GM21447 (cell line): ENCODE measurements around the gene PDK4.
"Not testable (repeated sequence)": the region's sequence is repeated elsewhere in the genome, so short reads cannot be mapped to it uniquely, and the experiment has no call there.

Experiments used
- ATAC-seq: cut with Tn5 transposase; IDR thresholded peaks from one replicate; pipeline ENCODE4 v1.9.1; 2021; ENCODE audit not compliant: unreplicated experiment

PDK4 gene

GRCh38 chr7:95605275-95605674, 9.0 kb upstream of the PDK4 start:
- no peak for ATAC-seq

DNA sequence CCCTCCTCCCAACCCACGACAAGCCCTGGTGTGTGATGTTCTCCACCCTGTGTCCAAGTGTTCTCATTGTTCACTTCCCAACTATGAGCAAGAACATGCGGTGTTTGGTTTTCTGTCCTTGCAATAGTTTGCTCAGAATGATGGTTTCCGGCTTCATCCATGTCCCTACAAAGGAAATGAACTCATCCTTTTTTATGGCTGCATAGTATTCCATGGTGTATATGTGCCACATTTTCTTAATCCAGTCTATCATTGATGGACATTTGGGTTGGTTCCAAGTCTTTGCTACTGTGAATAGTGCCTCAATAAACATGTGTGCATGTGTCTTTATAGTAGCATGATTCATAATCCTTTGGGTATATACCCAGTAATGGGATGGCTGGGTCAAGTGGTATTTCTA, 8.5 kb upstream of the PDK4 start:
- ATAC-seq: not testable (repeated sequence)

GRCh38 chr7:95604397-95604796, 8.1 kb upstream of the PDK4 start:
- ATAC-seq: not testable (repeated sequence)

- ATAC-seq: no peak
These were observed 6.1 kb upstream of the PDK4 start for GRCh38 chr7:95602421-95602820.

GRCh38 chr7:95601316-95601715, 5.0 kb upstream of the PDK4 start:
- no peak for ATAC-seq

DNA sequence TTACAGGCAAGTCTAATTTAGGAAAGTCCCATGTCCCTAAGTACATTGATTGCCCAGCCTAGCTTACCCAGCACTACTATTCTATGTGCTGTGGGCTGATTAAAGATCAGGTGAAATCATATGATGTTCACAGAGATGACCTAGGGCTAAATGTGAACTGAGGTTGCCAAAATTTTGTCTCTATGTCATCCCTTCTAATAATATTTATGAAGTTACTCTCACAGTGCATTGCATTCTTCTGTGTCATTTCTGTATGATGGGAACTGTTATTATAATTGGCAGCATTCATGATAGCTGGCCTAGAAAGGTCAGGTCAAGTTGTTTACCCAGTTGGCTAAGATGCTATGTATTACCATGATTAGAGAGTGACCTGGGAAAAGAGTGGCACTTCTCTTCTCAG, 2.8 kb upstream of the PDK4 start:
- ATAC-seq: no peak

DNA sequence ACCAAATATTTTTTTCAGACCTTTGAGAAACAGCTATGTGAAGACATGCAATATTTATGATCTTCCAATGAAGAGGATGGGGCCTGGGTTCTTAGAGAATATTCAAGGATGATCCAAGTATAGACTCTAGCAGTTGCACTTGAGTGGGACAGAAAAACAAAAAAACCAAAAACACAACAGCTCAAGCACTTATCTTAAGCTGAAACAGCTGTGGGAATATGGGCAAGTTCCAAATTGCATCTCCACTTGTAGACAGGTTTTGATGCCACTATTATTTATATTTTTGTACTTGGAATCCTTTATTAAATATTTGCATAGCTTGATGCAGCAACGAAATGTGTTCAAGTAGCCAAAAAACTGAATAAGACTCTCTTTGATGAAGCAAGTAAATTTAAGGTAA, 2.2 kb upstream of the PDK4 start:
- no peak for ATAC-seq

GRCh38 chr7:95595746-95596197, 544 bp downstream of the PDK4 start:
- ATAC-seq: no peak

DNA sequence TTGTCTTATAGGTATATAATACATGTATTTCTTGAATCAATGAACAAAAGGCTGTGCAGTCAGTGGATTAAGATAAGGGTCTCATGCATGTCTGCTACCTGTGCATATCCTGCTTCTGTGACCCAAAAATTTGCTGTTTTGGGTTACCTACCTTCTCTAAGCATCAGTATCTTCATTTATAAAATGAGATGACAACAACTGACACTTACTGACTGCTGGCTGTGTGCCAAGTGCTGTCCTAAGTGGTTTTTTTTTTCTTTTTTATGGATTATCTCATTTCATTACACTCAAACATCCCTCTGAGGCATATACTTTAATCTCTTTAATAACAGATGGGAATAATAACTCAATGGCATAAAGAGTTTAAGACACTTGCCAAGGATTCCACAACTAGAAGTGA, 2.1 kb downstream of the PDK4 start:
- no peak for ATAC-seq

GRCh38 chr7:95593343-95593742, 3.0 kb downstream of the PDK4 start:
- no peak for ATAC-seq

- no peak for ATAC-seq
These were observed 3.7 kb downstream of the PDK4 start for GRCh38 chr7:95592570-95592969.

GRCh38 chr7:95590387-95591248, 5.7 kb downstream of the PDK4 start:
- ATAC-seq: no peak

DNA sequence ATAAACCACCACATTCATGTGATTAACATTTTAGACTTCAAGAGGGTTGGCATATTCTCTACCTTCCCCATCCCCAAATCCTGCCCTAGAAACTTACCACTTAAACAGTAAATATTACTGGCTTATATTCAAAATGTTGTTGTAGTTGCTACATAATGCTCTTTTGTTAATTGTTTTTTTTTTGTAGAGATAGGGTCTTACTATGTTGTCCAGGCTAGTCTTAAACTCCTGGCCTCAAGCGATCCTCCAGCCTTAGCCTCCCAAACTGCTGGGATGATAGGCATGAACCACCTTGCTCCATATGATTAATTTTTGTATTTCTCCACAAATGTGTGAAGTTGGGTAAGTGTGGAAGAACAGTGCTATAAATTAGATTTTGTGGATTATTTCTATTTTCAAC, 6.5 kb downstream of the PDK4 start:
- no peak for ATAC-seq

- ATAC-seq: no peak
These were observed 7.3 kb downstream of the PDK4 start for GRCh38 chr7:95589031-95589430.

DNA sequence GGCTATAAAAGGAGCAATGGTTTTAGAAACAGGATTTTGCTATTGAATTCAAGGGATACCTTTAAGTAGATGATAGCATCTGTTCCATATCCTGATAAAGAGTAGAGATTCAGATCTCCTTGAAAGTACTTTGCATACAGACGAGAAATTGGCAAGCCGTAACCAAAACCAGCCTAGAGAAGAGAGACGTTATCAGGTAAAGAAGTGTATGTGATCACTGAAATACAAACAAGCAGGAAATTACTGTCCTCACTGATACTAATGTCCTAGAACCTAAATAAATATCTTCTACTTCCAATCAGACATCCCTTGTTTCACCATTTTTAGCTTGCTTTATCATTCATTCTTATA, 9.4 kb downstream of the PDK4 start:
- ATAC-seq: no peak

- ATAC-seq: no peak
These were observed 10.9 kb downstream of the PDK4 start for GRCh38 chr7:95585426-95585789.

DNA sequence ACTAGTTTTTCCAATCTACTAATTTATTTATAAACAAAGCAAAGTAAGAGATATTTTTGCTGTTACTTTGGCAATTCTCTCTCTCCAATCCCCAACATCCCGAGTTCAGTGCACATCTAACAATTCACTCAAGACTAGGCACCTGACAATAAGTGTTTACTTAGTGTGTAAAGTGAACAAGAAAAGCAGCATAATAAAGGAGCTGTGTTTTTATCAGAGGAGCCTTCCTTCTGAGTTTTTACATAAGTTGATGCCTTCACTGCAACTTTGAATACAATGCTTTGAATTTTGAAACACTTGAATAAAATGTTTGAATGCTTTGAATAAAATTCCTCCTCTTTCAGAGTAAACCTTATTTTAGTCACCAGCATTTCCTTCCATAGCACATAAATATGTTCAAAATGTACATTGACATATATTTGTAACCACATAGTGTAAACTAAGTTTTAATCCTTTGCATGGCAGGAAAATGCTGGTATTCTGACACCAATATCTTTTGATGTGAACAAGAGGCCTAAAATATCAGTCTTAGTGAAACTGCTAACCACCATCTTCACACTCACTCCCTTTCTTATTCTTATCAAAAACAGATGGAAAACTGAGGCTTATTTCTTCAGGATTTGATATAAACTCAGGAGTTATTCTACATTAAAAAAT, 11.4 kb downstream of the PDK4 start:
- no peak for ATAC-seq

DNA sequence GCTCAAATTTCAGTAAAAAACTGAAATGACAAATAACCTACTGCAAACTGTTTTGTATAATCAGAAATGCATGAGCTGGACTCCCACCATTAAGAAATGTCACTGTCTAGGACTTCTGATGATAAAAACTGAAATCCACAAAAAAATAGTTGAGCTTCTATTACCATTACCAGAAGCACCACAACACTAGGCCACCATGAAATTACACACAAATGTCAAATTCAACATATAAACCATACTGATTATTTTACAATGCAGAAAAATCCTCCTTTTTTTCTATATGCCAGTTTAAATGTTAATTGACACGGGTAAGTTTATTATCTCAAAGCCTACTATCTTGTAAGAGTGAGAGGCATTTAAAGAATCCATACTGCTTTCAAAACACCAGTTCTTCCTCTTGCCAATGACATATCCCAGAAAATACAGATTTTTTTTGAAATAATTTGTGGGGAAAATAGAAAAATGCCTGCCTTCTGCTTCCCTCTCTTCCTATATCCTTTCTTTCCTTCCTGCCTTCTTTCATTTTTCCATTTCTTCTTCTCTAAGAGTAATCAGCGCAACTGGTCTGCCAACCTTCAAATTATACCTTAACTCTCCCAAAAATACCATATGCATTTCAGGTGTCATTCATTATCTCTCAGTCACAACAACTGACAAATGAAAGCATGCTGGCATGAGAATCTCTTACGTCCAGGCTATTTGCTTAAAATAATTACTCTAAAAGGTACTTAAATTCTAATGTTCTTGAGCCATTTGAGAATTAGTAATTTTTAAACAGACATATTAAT, 12.3 kb downstream of the PDK4 start:
- ATAC-seq: no peak

- no peak for ATAC-seq
These were observed 13.6 kb downstream of the PDK4 start for GRCh38 chr7:95582578-95583293.

DNA sequence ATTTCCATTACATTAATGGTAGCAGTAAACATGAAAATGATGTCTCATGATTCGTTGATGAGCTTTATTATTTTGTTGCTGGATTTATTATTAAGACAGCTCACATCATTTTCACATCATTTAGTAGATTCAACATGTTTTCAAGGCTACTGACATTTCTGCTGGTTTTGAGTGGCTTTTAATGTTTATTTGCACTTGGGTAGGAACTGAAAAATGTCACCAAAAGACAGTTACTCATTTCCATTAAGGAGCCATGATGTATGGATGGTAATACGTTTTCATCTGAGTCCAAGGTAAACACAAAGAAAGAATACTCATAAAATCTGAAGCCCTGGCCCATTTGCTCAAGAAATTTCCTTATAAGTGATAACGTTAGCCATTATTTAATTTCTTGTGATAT, 14.8 kb downstream of the PDK4 start:
- ATAC-seq: no peak

GRCh38 chr7:95579318-95579717, 17.0 kb downstream of the PDK4 start:
- ATAC-seq: no peak
